ENCODE measurements around the gene ZNF132.
A peak's percentile ranks its signal among the peaks of the same experiment; 100 is the strongest.
"Not testable (repeated sequence)": the region's sequence is repeated elsewhere in the genome, so short reads cannot be mapped to it uniquely, and the experiment has no call there.

The ZNF132 gene

GRCh38 chr19:58439576-58440554 lies at the start of gene ZNF132:
Gene ZNF132, minus strand, starts transcription at chr19:58440153. Its CDS starts 332 bp downstream, at chr19:58439821.
- no peak for DNase-seq

GRCh38 chr19:58484349-58484748 lies 44.4 kb upstream of the ZNF132 start:
- not testable (repeated sequence) for DNase-seq

DNA sequence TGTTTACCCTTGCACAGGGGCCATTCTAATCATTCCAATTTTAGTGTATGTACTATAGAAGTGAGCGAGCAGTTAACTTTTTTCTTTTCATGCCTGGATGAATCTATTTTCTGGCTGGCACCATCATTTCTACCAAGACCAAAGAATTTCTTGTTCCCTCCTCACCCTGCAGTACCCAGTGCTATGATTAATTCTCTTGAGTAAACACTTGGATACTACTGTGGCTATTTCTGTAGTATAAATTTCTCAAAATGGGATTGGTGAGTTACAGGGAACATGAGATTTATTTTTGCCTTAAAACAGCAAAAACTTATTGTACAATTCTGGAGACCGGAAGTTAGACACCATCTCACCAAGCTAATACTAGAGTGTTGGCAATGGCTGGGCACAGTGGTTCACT lies 43.8 kb upstream of the ZNF132 start:
- no peak for DNase-seq

GRCh38 chr19:58482372-58482771 lies 42.4 kb upstream of the ZNF132 start:
- no peak for DNase-seq

GRCh38 chr19:58480831-58481230 lies 40.9 kb upstream of the ZNF132 start:
- no peak for DNase-seq

GRCh38 chr19:58480481-58480830 lies 40.5 kb upstream of the ZNF132 start:
- DNase-seq, result no peak

DNA sequence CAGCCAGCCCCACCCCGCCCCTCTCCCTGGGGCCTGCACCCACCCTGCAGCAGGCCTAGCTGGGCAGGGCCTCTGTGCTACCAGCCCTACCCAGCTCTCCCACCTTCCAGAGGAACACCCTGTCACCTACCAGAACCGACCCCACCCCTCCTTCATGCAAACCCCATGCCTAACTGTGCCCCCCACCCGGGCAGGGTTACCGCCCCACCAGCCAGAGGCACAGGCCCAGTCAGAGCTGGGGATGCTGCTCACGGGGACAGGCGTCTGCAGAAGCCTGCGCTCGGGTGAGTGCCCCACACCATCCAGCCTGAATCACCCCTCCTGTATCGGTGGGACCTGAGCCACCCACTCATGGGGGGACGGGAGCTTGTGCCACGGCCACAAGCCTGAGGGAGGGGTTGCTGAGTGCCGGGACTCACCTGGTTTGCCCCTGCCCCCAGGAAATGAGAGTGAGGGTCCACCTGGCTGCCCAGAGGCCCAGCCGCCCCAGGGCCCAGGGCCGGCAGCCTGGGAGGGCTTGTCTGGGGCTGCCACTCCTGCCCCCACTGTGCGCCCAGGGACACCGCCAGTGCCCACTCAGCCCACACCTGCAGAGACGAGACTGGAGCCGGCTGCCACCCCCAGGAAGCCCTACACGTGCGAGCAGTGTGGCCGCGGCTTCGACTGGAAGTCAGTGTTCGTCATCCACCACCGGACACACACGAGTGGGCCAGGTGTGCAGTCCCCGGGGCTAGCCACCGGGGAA lies 40.0 kb upstream of the ZNF132 start:
- no peak for DNase-seq

GRCh38 chr19:58479303-58479702 lies 39.4 kb upstream of the ZNF132 start:
- no peak for DNase-seq

- no peak for DNase-seq
Observed at GRCh38 chr19:58477871-58478270, 37.9 kb upstream of the ZNF132 start.

- DNase-seq, result no peak
Observed at GRCh38 chr19:58477130-58477529, 37.2 kb upstream of the ZNF132 start.

GRCh38 chr19:58476498-58477015 lies 36.6 kb upstream of the ZNF132 start:
- DNase-seq, result no peak

- DNase-seq, result peak; percentile 88
Observed at GRCh38 chr19:58475714-58476497, 36.0 kb upstream of the ZNF132 start, which contains the start of gene ZNF446. Gene ZNF446, plus strand, starts transcription at chr19:58476352. Its CDS starts 867 bp downstream, at chr19:58477219.

GRCh38 chr19:58474997-58475713 lies 35.2 kb upstream of the ZNF132 start:
- DNase-seq, result no peak

GRCh38 chr19:58474291-58474996 lies 34.5 kb upstream of the ZNF132 start:
- no peak for DNase-seq

DNA sequence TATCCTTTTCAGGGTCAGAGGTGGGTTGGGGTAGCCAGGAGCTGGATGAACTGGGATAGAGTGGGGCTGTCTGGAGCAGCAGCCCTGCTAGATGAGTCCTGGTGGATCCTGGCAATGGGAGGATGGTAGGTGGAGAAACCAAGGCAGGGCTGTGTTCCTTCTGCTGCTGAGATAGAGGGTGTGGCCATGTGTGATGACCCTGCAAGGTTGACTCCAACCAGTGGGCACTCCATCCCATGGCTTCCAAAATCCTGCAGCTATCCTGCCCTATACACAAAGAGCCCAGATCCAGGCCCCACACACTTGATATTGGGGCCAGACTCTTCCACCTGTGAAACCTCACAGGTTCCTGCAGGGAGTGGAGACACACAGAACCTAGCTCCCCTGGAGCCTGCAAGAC lies 33.8 kb upstream of the ZNF132 start:
- no peak for DNase-seq

GRCh38 chr19:58471736-58472135 lies 31.8 kb upstream of the ZNF132 start:
- DNase-seq, result no peak

DNA sequence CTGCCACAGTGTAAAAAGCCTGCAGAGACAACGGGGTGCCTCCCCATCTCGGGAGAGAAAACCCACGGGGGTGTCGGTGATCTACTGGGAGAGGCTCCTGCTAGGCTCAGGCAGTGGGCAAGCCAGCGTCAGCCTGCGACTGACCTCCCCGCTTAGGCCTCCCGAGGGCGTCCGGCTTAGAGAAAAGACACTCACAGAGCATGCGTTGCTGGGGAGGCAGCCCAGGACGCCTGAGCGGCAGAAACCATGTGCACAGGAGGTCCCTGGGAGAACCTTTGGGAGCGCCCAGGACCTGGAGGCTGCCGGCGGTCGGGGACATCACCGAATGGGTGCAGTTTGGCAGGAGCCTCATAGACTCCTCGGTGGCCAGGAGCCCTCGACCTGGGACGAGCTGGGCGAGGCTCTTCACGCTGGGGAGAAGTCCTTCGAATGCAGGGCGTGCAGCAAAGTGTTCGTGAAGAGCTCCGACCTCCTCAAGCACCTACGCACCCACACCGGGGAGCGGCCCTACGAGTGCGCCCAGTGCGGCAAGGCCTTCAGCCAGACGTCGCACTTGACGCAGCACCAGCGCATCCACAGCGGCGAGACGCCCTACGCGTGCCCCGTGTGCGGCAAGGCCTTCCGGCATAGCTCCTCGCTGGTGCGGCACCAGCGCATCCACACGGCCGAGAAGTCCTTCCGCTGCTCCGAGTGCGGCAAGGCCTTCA lies 31.0 kb upstream of the ZNF132 start:
- not testable (repeated sequence) for DNase-seq

- no peak for DNase-seq
Observed at GRCh38 chr19:58469241-58470013, 29.5 kb upstream of the ZNF132 start.

DNA sequence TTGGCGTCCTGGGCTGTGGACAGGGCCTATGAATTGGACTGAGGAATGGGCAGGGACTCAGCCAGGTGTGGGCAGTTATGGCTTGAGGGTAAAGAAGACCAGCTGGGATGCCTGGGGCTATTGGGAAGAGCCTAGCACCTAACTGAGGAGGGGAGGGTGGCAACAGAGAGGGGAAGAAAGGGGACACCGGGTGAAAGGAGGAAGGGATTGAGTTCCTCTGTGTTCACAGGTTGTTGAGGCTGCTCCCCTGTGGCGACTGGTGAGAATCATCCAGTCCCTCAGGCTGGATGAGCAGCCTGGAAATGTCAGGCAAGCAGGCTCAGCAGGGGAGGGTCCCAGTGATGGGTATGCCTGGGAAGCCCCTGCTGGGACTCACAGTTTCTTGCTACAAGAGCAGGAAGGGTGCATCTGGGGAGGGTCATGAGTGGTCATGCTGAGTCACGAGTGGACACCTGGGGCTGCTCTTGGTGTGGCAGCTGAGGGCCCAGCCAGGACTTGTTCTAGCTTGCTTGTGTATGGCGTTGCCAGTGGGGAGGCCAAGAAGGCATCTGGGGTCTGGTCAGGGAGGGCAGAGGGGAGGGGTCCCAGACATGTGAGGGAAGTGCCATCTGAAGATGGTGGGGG lies 28.4 kb upstream of the ZNF132 start:
- DNase-seq, result no peak
